ENCODE results near the gene CDH1.

DNA sequence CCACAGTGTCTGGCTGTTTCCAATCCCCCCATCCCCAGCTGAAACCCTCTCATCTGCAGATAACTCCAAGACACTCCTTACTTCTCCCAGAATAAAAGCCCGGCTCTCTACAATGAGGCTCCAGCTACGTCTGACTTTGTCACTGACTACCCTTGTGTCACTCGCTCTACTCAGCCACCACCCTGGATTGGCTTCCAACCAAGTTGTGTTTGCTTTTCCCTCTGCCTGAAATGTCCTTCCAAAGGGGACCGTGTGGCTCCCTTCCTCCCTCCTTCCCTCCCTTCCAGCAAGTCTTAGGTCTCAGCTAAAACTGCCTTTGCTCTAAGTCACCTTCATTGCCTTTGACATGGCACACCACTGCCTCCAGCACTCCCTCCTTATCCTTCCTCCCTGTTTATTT, 42.8 kb downstream of the CDH1 start:
- TF ChIP-seq, protein P1, sequence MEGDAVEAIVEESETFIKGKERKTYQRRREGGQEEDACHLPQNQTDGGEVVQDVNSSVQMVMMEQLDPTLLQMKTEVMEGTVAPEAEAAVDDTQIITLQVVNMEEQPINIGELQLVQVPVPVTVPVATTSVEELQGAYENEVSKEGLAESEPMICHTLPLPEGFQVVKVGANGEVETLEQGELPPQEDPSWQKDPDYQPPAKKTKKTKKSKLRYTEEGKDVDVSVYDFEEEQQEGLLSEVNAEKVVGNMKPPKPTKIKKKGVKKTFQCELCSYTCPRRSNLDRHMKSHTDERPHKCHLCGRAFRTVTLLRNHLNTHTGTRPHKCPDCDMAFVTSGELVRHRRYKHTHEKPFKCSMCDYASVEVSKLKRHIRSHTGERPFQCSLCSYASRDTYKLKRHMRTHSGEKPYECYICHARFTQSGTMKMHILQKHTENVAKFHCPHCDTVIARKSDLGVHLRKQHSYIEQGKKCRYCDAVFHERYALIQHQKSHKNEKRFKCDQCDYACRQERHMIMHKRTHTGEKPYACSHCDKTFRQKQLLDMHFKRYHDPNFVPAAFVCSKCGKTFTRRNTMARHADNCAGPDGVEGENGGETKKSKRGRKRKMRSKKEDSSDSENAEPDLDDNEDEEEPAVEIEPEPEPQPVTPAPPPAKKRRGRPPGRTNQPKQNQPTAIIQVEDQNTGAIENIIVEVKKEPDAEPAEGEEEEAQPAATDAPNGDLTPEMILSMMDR (conservative IDR thresholded peaks at IDR 0.05; ENCODE audit: low read depth in 2 of 2), result no peak
- TF ChIP-seq EZH2 (IDR thresholded peaks at IDR 0.05; ENCODE audit: low read depth, unreplicated experiment) (no peak), POLR2AphosphoS5 (IDR thresholded peaks at IDR 0.05; ENCODE audit: low read depth) (no peak), EZH2phosphoT487 (IDR thresholded peaks at IDR 0.05; ENCODE audit: unreplicated experiment) (no peak), JUNB (IDR thresholded peaks at IDR 0.05; ENCODE audit: unreplicated experiment) (no peak), ZNF331 (CRISPR knock-in tag; IDR thresholded peaks at IDR 0.05; ENCODE audit: low read depth) (no peak), CREB1 (CRISPR knock-in tag; IDR thresholded peaks at IDR 0.05; ENCODE audit: low read depth) (no peak)
- TF ChIP-seq, protein P2, sequence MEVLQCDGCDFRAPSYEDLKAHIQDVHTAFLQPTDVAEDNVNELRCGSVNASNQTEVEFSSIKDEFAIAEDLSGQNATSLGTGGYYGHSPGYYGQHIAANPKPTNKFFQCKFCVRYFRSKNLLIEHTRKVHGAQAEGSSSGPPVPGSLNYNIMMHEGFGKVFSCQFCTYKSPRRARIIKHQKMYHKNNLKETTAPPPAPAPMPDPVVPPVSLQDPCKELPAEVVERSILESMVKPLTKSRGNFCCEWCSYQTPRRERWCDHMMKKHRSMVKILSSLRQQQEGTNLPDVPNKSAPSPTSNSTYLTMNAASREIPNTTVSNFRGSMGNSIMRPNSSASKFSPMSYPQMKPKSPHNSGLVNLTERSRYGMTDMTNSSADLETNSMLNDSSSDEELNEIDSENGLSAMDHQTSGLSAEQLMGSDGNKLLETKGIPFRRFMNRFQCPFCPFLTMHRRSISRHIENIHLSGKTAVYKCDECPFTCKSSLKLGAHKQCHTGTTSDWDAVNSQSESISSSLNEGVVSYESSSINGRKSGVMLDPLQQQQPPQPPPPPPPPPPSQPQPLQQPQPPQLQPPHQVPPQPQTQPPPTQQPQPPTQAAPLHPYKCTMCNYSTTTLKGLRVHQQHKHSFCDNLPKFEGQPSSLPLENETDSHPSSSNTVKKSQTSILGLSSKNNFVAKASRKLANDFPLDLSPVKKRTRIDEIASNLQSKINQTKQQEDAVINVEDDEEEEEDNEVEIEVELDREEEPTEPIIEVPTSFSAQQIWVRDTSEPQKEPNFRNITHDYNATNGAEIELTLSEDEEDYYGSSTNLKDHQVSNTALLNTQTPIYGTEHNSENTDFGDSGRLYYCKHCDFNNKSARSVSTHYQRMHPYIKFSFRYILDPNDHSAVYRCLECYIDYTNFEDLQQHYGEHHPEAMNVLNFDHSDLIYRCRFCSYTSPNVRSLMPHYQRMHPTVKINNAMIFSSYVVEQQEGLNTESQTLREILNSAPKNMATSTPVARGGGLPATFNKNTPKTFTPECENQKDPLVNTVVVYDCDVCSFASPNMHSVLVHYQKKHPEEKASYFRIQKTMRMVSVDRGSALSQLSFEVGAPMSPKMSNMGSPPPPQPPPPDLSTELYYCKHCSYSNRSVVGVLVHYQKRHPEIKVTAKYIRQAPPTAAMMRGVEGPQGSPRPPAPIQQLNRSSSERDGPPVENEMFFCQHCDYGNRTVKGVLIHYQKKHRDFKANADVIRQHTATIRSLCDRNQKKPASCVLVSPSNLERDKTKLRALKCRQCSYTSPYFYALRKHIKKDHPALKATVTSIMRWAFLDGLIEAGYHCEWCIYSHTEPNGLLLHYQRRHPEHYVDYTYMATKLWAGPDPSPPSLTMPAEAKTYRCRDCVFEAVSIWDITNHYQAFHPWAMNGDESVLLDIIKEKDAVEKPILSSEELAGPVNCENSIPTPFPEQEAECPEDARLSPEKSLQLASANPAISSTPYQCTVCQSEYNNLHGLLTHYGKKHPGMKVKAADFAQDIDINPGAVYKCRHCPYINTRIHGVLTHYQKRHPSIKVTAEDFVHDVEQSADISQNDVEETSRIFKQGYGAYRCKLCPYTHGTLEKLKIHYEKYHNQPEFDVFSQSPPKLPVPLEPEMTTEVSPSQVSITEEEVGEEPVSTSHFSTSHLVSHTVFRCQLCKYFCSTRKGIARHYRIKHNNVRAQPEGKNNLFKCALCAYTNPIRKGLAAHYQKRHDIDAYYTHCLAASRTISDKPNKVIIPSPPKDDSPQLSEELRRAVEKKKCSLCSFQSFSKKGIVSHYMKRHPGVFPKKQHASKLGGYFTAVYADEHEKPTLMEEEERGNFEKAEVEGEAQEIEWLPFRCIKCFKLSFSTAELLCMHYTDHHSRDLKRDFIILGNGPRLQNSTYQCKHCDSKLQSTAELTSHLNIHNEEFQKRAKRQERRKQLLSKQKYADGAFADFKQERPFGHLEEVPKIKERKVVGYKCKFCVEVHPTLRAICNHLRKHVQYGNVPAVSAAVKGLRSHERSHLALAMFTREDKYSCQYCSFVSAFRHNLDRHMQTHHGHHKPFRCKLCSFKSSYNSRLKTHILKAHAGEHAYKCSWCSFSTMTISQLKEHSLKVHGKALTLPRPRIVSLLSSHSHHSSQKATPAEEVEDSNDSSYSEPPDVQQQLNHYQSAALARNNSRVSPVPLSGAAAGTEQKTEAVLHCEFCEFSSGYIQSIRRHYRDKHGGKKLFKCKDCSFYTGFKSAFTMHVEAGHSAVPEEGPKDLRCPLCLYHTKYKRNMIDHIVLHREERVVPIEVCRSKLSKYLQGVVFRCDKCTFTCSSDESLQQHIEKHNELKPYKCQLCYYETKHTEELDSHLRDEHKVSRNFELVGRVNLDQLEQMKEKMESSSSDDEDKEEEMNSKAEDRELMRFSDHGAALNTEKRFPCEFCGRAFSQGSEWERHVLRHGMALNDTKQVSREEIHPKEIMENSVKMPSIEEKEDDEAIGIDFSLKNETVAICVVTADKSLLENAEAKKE (CRISPR knock-in tag; IDR thresholded peaks at IDR 0.05), result no peak
- TF ChIP-seq, protein P3, sequence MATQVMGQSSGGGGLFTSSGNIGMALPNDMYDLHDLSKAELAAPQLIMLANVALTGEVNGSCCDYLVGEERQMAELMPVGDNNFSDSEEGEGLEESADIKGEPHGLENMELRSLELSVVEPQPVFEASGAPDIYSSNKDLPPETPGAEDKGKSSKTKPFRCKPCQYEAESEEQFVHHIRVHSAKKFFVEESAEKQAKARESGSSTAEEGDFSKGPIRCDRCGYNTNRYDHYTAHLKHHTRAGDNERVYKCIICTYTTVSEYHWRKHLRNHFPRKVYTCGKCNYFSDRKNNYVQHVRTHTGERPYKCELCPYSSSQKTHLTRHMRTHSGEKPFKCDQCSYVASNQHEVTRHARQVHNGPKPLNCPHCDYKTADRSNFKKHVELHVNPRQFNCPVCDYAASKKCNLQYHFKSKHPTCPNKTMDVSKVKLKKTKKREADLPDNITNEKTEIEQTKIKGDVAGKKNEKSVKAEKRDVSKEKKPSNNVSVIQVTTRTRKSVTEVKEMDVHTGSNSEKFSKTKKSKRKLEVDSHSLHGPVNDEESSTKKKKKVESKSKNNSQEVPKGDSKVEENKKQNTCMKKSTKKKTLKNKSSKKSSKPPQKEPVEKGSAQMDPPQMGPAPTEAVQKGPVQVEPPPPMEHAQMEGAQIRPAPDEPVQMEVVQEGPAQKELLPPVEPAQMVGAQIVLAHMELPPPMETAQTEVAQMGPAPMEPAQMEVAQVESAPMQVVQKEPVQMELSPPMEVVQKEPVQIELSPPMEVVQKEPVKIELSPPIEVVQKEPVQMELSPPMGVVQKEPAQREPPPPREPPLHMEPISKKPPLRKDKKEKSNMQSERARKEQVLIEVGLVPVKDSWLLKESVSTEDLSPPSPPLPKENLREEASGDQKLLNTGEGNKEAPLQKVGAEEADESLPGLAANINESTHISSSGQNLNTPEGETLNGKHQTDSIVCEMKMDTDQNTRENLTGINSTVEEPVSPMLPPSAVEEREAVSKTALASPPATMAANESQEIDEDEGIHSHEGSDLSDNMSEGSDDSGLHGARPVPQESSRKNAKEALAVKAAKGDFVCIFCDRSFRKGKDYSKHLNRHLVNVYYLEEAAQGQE (IDR thresholded peaks at IDR 0.05; ENCODE audit: unreplicated experiment), result no peak
- TF ChIP-seq, protein P4, sequence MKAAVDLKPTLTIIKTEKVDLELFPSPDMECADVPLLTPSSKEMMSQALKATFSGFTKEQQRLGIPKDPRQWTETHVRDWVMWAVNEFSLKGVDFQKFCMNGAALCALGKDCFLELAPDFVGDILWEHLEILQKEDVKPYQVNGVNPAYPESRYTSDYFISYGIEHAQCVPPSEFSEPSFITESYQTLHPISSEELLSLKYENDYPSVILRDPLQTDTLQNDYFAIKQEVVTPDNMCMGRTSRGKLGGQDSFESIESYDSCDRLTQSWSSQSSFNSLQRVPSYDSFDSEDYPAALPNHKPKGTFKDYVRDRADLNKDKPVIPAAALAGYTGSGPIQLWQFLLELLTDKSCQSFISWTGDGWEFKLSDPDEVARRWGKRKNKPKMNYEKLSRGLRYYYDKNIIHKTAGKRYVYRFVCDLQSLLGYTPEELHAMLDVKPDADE (IDR thresholded peaks at IDR 0.05), result no peak

Data from GM23338 (cell line).